Measurements from ENCODE around the gene SMIM43. TPM values are rescaled to one million over a fixed set of nuclear protein-coding genes. Genes with fewer than 3 reads are reported as not detected.

The SMIM43 gene
- total RNA-seq, 1 experiment from 2014 or later = not detected

- Histone ChIP-seq H4K20me1 (ENCODE audit: insufficient read depth) (no peaks in the 10 kb centered on the region), H2AFZ (ENCODE audit: low read depth, low read length, poor library complexity, severe bottlenecking) (no peak overlapping the region), H3K27me3 (ENCODE audit: insufficient read depth, low read length) (no peaks in the 10 kb centered on the region), H3K79me2 (ENCODE audit: insufficient read depth, low read length) (peaks cover 32% of the 10 kb centered on the region), H3K27ac (ENCODE audit: low read depth, low read length) (no peak overlapping the region), H3K9me2 (ENCODE audit: insufficient read depth) (no peaks in the 10 kb centered on the region), H3K4me3 (replicated peaks in 1 of 2; ENCODE audit: low read depth in 1 of 2, low read length in 2 of 2) (no peak overlapping the region), H3K9ac (ENCODE audit: low read length) (no peak overlapping the region), H3K4me2 (ENCODE audit: low read length) (no peak overlapping the region), H3K36me3 (ENCODE audit: control insufficient read depth in 1 of 2, insufficient read depth in 2 of 2, low read length in 2 of 2) (peaks cover 9 to 17% of the 10 kb centered on the region in 2 experiments; a peak in 3 of 4 replicates), H3K4me1 (ENCODE audit: control insufficient read depth in 1 of 2, insufficient read depth in 2 of 2, low read length in 2 of 2) (peaks cover 3 to 11% of the 10 kb centered on the region in 2 experiments; a peak in 3 of 4 replicates), H3K9me3 (ENCODE audit: control insufficient read depth in 1 of 2, insufficient read depth in 1 of 2, low read depth in 1 of 2, low read length in 2 of 2) (no peaks in the 10 kb centered on the region)
- ChIA-PET RAD21 (ENCODE audit: low non-redundant PET in 1 of 2, low total read pairs in 2 of 2, uncharacterized antibody in 2 of 2, unreplicated experiment in 2 of 2) (no interaction called here), POLR2A (interaction anchor here (0.9 kb wide), 1 partner anchor 9 kb away, joined by 3 read pairs; no protein-coding TSS in a partner anchor), CTCF (no interaction called here)
- intact Hi-C loops (cut with micrococcal nuclease) = no loop called here
- DNase-seq (ENCODE audit: low read depth, low spot score) = no peak
- TF ChIP-seq RAD21 (IDR thresholded peaks at IDR 0.05; ENCODE audit: low read depth) (no peak), CEBPB (IDR thresholded peaks at IDR 0.05; ENCODE audit: low read depth) (no peak), YY1 (IDR thresholded peaks at IDR 0.05; ENCODE audit: extremely low read depth, insufficient replicate concordance, low read depth, low read length) (no peak), ZBTB33 (IDR thresholded peaks at IDR 0.05; ENCODE audit: extremely low read depth, insufficient replicate concordance, low read length) (no peak), ELF1 (IDR thresholded peaks at IDR 0.05; ENCODE audit: borderline replicate concordance, low read depth) (no peak), FOSL1 (IDR thresholded peaks at IDR 0.05; ENCODE audit: low read depth) (no peak), SP1 (IDR thresholded peaks at IDR 0.05; ENCODE audit: low read depth) (no peak), EZH2phosphoT487 (IDR thresholded peaks at IDR 0.05; ENCODE audit: borderline replicate concordance) (no peak), EZH2 (IDR thresholded peaks at IDR 0.05) (no peak), TCF7L2 (IDR thresholded peaks at IDR 0.05; ENCODE audit: borderline replicate concordance, extremely low read depth, insufficient read depth, insufficient read length) (no peak), EGR1 (IDR thresholded peaks at IDR 0.05; ENCODE audit: low read depth) (no peak), ZNF274 (IDR thresholded peaks at IDR 0.05; ENCODE audit: low read depth, low read length) (no peak), JUND (IDR thresholded peaks at IDR 0.05) (no peak)
- no peak for ATAC-seq
- BruUV-seq (replicated peaks) = no TSS peak
Measured at GRCh38 chr4:121799208-121799823, 34.4 kb upstream of the SMIM43 start.
